ENCODE data around the gene TCF20.

TCF20 gene

DNA sequence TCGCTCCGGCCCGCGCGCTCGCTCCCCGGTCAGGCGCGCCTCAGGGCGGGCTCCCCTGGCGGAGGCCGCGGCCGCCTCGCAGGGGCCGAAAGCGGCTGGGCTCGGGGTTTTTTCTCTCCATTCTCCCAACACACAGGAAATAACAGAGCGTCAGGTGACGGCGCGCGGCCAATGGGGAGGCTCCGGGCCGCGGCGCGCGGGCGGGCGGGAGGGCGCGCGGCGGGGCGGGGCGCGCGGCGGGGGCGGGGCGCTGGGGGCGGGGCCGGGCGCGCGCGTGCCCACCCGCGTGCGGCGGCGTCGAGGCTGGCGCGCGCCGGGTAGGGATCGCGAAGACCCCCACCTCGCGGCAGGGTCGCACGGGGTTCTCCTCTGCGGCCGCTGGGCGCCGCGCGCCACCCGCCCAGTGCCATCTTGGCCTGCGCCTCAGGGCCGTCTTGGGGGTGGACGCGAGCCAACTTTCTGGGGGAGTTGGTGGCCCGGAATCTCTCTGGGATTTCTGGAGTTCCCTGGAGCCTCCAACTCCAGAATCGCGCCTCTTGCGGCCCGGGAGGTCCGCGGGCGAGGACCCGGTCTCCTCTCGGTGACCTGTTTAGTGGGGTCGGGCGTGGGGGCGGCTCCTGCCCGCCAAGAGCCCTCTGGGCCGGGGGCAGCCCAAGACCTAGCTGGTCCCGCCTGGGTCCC lies at the start of gene TCF20:
Gene TCF20 (minus strand): TSS at position 144 of the 681 bp plus-strand sequence. CDS start 55,348 bp downstream, outside the sequence.
- peak; percentile 85 for DNase-seq

DNA sequence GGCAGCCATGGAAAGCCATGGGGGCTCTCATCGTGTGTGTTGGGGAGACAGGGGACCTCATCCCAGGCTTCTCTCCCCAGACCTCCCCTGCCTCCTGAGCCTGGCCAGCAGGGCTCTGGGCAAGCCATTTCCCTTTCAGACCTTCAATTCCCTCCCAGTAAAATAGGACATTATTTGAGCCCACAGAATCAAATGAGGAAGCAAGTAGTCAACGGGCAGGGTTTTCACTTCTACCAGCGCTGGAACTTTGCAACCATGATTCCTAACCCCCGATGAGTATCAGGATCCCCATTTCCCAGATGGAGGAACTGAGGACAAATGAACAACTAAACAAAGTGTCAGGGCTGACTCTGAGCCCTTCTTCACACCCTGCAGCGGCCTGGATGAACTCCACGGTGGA lies 48.9 kb upstream of the TCF20 start:
- no peak for DNase-seq

DNA sequence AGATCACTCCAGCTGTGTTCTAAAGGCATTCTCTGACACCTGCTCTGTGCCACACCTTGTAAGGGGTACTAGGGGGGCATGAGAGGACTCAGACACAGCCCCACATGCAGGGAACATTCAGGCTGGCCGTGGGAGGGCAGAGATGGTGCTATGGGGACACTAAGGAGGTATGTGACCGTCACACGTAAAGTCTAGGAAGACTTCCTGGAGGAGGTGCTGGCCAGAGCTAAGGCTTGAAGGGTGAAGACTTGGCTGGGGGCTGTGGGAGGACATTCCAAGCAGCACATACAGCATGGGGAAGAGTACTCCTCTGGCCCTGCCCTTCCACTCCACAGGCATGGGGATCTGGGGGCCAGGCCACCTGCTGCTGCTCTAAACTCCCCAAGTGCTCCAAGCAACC lies 48.5 kb upstream of the TCF20 start:
- DNase-seq, result no peak

DNA sequence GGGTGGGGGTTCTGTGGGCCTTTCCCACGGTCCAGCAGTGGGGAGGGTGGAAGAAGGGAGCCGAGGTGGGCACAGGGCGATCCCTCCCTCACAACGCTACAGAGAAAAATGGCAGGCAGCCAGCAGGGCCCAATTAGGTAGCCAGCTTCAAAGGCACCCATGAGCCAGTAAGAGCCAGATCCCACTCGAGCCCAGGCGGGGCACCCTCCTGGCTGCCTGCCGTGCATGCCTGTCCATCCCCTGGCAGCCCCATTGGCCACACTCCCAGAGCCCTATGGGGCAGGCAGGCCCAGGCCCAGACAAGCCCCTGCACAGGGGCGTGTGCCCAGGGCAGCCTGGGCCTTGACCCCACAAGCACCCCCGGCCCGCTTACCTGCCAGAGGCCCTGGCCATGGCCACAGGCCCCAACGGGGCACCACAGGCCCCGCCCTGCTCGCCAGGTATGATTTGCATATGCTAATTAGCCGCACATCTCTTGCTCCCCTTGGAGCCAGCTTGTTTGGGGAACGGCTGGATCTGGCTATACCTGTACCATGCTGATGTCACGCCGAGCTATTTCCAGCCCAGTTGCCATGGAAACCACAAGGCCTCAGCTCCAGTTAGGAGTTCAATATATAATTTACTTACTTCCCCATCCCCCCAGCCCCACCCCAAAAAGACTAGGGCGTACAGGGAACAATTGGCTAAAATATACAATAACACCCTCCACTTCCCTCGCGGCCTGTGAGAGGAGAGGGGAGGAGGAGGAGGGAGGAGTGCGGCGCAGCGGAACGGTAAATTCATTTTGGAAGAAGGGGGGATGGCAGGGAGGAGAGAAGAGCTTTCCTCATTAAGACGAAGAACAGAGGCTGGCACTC lies 47.5 kb upstream of the TCF20 start:
- peak; percentile 89 for DNase-seq

DNA sequence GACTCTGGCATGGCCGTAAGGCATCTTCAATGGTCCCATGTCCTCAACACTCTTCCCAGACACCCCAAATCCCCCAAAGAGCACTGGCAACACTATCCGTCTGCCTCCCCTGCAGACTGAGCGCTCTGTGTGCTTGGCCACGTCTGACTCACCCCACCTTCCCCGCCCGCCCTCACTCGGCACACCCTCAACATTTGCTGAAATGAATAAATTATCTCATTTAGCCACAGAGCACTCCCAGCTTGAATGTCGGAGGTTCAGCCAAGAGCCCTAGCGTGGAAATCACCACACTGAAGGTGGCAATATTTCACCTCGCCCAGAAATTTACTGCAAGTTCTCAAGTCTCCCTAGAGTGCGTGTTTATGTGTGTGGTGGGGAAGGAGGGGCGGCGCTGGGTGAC lies 46.6 kb upstream of the TCF20 start:
- no peak for DNase-seq

DNA sequence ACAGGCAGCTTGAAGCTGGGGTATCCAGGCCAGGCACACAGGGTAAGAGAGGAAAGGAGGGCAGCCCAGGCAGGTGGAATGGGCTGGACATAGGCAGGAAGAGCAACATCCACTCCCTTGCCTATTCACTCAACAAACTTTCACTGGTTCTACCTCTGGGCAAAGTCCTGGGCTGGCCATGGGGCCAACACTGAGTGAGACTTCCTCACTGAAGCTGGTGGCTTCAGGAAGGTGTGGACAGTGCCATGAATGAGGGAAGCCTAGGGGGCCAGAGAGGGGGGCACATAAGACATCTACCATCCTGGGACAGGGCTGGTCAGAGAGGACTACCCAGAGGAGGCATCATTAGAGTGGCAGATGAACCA lies 44.9 kb upstream of the TCF20 start:
- DNase-seq, result peak; percentile 43

DNA sequence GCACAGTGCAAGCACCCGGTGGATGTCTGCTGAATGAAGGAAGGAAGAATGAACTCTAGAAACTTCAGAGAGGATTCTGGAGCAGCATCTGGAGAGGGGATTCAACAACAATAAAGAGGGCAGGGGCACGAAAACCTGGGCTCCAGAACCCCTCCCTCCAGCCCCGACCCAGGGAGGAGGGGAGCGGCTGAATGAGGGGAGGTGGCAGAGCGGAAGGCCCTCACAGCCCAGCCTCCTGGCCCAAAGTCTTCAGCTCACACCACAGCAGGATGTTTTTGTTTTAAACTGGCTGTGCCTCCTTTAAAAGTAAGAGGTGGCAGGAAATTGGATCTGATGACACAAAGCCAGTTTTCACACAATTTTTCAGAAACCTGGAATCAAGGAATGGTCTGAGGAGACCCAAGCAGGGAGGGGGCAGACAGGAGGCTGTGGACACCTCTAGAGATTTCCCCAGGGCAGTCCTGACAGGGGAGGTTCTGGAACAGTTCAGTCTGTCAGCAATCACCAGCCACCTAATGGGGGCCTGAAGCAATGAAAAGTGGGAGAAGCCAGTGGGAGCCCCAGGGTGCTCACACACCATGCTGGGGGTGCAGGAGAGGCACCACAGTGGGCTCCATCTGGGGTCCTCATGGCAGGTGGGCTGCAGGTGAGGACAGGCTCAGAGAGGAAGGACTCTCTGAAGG lies 44.4 kb upstream of the TCF20 start:
- DNase-seq, result peak; percentile 50

DNA sequence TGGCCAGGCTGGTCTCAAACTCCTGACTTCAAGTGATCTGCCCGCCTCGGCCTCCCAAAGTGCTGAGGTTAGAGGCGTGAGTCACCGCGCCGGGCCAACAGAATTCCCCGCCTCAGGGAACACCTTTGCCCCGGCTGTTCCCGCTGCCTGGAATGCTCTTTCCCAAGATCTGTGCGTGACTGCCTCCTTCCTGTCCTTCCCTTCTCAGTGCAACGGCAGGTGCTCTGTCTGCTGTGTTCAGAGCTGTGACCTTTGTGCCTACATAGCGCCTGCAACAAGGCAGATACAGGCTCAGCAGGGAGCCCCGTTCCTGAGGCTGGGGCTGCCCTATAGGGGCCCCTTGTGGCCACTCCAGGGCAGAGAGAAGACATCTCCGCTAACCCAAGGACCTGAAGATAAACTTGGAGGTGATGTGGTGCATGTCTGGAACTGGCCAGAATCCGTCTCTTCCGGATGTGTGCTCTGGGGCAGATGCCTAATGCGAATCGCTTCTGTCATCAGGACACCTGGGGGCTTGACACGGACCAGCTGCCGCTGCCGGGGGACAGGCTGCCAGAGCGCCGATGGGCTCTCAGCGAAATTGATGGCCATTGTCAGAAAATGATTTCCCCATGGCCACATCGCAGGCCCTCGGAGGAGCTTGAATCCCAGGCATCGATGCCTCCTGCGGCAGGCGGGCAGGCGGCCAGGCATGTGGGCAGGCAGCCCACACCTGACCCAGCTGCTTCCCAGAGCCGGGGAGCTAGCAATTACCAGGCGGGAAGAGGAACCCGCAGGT lies 43.5 kb upstream of the TCF20 start:
- peak; percentile 95 for DNase-seq

DNA sequence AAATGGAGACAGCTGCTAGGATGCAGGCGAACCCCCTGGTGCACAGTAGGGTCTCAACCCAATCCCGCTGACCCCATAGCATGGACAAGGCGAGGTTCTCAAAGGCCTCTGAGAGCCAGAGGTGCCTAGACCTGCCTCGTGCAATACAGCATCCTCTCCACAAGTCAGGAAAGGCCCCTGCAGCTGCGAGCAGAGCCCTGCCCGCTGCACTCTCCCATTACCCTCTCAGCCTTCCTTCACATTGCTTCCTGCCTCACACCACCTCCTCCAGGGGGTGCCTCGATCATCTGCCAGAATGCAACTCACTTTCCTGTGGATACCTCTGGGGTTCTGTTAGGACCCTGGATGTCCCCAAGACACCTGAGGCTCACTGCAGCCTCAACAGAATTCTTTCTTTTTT lies 42.8 kb upstream of the TCF20 start:
- peak; percentile 59 for DNase-seq

DNA sequence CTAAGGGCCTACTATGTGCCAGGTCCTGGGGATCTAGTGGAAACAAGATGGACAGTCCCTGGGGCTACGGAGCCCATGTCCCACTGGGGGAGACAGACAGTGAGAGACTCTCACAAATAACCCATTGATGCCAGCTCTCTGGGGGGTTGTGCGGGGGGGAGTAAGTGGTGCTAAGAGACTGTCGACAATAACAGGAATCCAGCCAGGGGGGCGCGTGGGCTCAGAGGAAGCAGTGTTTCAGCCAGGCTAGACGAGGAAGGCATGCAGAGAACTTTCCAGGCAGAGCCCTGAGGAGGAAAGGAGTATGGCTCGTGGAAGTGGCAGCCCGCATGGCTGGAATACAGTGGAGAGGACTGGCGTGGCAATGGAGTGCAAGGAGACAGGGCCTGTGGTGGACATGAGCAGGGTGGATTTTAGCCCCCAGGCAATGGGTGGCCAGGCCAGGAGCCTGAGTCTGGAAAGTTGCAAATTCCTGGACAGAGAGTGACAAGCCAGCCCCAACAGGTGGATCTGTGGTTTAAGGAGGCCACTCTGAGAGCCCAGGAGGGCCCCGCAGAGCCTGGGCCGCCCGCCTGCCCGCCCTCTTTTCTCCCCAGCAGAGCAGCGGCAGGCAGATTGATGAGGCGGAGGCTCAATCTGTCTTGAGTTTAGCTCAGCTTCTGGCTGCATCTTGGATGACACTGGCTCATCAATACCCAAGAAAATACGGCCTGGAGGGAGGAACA lies 40.0 kb upstream of the TCF20 start:
- DNase-seq, result no peak

DNA sequence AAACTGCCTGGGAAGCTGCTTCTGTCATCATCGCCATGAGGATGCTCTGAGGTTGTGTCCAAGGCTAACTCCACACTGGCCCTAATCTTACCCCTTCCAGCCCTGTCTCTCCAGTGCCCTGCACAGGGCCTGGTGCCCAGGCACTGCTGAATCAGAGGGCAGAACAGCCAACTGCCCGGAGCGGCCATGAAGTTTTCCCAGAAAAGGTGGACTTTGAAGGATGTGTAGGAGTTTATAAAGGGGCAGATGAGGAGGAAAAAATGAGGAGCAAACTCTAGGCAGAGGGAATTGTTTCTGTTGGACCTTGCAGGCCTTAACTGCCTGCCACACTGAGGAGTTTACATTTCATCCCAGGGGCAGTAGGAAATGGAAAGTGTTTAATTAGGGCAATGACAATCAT lies 39.4 kb upstream of the TCF20 start:
- no peak for DNase-seq

DNA sequence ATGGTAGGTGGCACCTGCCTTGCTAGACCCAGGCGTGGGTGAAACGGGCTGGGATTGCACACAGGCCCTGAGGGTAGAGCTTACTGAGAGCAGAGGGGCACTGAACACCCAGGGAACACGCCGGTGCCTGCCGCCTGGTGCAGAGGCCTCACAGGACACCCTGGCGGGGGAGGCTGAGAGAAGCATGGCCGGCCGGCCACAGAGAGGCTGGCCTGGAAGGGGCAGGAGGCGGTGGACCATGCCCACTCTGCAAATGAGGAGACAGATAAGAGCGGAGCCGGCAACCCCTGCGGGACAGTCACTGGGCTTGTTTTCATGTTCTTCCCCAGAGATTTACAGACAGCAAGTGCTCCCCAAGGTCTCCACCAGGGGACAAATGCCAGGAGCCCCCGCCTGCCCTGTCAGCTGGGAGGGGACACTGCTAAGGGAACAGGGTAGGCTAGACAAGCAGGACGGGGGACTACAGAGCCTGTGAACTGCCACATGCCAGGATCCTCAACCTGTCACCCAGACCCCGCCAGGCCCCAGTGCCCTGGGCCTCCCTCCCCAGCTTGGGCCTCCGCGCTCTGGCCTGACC lies 38.5 kb upstream of the TCF20 start:
- no peak for DNase-seq

DNA sequence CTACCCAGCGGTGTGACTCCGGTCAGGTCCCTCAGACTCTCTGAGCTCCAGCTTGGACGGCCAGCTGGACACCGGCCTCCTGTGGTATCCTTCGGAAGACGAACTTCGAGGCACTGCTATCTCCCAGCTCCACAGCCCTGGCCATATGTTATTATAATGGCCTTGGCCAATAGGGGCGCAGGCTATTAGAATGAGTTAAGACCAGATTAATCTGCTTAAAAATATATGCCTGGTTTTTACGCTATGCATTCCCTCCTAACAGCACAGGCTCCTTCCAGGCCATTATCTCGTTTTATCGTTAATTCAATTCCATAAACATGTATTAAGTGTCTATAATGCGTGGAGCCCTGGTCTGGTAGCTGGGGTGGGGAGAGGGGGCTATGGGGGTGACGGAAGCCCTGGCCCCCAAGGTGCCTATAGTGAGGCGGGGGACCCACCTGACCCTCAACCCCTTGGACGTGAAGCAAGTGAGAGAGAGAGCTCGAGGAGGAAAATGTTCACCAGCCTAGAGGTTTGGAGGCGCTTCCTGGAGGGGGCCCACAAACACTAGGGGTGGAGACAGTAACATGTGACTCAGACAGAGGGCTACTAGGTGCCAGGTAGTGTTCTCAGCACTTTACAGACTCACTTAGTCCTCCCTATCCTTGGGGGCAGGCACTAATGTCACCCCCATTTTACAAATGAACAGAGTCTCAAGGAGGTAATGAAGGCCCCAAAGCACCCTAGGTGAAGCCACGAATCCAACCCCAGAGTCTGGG lies 37.5 kb upstream of the TCF20 start:
- no peak for DNase-seq

DNA sequence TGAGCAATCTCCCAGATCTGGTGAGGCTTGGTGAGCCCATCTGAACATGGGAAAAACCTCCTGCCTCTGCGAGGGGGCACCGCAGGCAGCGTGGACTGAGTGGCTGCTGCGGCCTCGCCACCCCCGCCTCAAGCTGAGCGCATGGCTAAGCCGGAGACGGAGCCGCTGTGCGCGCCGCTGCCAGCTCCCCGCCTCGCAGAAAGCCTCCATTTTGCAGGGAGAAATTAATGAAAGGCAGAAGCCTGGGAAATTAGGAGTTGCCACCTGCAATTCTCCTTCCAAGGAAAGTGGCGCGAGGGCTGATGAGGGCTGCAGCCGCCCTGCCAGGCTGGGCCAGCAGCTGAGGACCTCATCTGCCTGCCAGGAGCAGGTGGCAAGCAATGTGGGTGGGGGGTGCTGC lies 35.6 kb upstream of the TCF20 start:
- DNase-seq, result no peak

DNA sequence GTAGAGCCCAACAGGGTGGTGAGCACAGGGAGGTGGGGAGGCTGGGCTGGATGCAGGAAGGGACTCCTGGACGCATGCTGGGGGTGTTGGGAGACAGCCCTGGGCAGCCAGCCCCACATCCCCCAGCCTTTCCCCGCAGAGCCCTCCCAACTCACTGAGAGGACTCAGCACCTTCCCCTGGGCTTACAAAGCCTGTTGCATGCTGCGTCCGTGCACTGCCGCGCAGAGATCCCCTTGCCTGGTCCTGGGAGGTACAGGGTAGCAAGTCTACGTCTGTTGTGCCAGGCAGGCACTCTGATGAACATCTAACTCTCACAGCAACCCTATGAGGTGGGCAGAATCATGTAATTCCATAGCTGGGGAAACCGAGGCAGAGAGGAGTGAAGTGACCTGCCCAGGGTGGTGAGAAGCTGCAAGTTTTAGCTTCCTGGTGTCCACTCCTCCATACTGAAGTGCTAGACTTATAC lies 33.9 kb upstream of the TCF20 start:
- DNase-seq, result no peak

DNA sequence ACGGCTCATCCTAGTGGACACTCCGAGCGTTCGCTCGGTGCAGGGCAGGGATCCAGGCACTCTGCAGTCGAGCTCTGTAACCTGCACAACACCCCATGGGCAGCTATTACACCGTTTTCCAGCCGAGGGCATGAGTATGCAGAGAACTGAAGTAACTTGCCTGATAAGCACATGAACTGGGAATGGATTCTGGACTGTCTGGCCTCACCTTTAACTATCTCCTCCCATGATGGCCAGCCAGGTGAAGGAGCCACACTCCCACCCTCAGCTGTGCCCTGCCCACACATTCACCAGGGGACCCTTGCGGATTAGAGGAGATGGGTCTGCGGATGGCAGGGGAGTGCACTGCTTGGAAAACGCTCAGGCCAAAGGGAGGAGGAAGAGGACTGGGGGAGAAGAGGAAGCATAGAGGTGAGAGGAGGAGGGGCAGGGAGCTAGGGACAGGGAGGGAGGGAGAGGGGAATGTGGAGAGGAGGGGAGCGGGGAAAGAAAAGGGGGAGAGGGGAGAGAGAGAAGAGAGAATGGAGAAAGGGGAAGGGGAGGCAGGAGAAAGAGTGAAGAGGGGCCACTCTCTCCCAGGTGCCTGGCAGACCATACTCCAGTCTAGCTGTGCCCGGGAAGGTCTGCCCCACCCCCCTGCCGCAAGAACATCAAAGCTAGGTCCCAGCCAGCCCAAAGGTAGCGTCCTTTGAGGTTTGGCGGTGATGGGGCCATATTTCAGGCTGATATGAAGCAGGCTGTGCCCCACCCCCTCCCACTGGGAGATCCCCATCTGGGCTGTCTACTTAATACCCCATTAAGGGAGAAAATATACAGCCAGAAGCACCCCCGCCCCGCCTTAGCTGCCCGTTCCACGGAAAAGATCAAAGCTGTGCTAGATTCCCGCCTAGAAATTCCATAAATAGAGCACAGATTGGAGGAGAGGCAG lies 33.2 kb upstream of the TCF20 start:
- DNase-seq, result no peak

DNA sequence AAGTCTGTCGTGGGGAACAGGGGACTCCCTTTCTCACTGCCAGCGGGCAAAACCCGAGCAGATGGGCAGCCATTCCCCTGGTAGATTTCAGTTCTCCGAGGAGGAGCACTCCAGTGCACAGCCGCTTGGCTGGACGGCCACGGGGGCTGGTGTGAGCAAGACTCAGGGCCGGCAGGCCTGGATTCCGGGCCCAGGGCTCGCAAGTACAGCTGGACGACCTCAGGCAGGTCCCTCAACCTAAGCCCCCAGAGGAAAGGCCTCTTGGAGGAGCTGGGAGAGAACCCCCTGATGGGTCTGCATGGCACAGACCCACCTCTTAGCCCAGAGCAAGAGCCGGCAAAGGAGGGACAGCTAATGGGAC lies 31.3 kb upstream of the TCF20 start:
- DNase-seq, result no peak

DNA sequence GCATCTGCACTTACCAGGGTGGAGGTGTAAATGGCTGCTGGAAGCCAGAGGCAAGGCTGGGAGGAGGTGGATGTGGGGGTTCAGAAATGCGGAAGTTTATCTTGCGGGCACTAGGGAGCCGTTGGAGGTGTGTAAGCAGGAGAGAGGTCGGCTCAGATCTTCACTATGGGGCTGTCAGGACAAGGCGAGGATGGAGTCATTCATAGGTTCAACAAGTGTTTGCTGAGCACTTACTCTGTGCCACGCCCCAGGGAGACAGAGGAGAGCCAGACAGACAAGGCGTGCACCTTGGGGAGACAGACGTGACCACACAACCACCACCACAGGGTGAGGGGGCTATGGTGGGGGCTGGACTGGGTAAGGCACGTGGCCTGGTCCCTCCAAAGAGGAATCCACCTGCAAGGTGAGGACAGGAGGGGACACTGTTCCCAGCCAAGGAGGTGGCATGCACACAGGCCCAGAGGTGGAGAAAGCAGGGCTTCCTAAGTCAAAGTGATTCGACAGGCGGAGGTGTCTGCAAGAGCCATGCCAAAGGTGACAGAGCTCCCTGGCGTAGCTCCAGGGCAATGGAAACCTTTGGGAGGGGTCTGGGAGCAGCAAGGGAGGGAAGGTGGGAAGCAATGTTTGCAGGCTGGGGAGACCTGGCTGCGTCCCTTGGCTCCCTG lies 30.8 kb upstream of the TCF20 start:
- no peak for DNase-seq
